Calu3 (cell line): ENCODE measurements around the gene NOD1. TPM values are rescaled to one million over a fixed set of nuclear protein-coding genes. Genes with fewer than 3 reads are reported as not detected.

ENCODE experiments used
- BruUV-seq: library from RNA; stranded (reverse); fragments of 400-500 nt; replicated peaks from 2 replicates; lab custom pipeline; 2021; lab: Mats Ljungman, UMichigan
- CTCF ChIA-PET: fragments of 300-600 bp; sonication (Branson Sonifier 250); formaldehyde crosslinking; loops from one replicate; lab custom pipeline; 2022; ENCODE audit warnings: antibody characterized with exemption; lab: Charles Lee
- DNase-seq: peaks from one replicate; pipeline ENCODE4 v3.0.0; 2022
- H3K27ac Mint-ChIP-seq: one replicate; pipeline ENCODE4 v1.8.0; 2022; ENCODE audit warnings: mixed read lengths; ENCODE audit not compliant: unreplicated experiment
- H3K27me3 Mint-ChIP-seq: one replicate; pipeline ENCODE4 v1.8.0; 2022; ENCODE audit warnings: mixed read lengths; ENCODE audit not compliant: unreplicated experiment
- H3K36me3 Mint-ChIP-seq: one replicate; pipeline ENCODE4 v1.8.0; 2022; ENCODE audit warnings: mild to moderate bottlenecking, moderate library complexity, mixed read lengths; ENCODE audit not compliant: insufficient read depth, unreplicated experiment
- H3K4me1 Mint-ChIP-seq: one replicate; pipeline ENCODE4 v1.8.0; 2022; ENCODE audit warnings: mild to moderate bottlenecking, low read depth, mixed read lengths; ENCODE audit not compliant: unreplicated experiment
- H3K4me3 Mint-ChIP-seq: one replicate; pipeline ENCODE4 v1.8.0; 2022; ENCODE audit warnings: mild to moderate bottlenecking, low read depth, moderate library complexity, mixed read lengths; ENCODE audit not compliant: unreplicated experiment
- H3K9me3 Mint-ChIP-seq: one replicate; pipeline ENCODE4 v1.8.0; 2022; ENCODE audit warnings: low read depth, mixed read lengths; ENCODE audit not compliant: unreplicated experiment
- intact Hi-C: fragments of 100-400 bp; cut with micrococcal nuclease; formaldehyde crosslinking; loops from one replicate; pipeline ENCODE4 v1.10.0; 2022; ENCODE audit not compliant: unreplicated experiment
- total RNA-seq: library from RNA; stranded (reverse); gene quantifications from 2 replicates; pipeline ENCODE4 v1.2.3, GENCODE V29; 2022
- TF ChIP-seq, protein P1 (sequence below): fragments of 200-600 bp; IDR thresholded peaks from one replicate; pipeline ENCODE4 v1.8.0; 2022; ENCODE audit warnings: antibody characterized with exemption; ENCODE audit not compliant: unreplicated experiment

Gene NOD1
- total RNA-seq, 1 experiment from 2014 or later, result 11.7 TPM

- H3K4me1 Mint-ChIP-seq, result no peaks in the 10 kb centered on the region
- H3K27ac Mint-ChIP-seq, result no peak overlapping the region
- no peaks in the 10 kb centered on the region for H3K27me3 Mint-ChIP-seq
- no peaks in the 10 kb centered on the region for H3K36me3 Mint-ChIP-seq
- intact Hi-C loops, result no loop called here
- TF ChIP-seq, protein P1, sequence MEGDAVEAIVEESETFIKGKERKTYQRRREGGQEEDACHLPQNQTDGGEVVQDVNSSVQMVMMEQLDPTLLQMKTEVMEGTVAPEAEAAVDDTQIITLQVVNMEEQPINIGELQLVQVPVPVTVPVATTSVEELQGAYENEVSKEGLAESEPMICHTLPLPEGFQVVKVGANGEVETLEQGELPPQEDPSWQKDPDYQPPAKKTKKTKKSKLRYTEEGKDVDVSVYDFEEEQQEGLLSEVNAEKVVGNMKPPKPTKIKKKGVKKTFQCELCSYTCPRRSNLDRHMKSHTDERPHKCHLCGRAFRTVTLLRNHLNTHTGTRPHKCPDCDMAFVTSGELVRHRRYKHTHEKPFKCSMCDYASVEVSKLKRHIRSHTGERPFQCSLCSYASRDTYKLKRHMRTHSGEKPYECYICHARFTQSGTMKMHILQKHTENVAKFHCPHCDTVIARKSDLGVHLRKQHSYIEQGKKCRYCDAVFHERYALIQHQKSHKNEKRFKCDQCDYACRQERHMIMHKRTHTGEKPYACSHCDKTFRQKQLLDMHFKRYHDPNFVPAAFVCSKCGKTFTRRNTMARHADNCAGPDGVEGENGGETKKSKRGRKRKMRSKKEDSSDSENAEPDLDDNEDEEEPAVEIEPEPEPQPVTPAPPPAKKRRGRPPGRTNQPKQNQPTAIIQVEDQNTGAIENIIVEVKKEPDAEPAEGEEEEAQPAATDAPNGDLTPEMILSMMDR, result no peak
- no TSS peak for BruUV-seq
- DNase-seq, result no peak
- CTCF ChIA-PET, result no interaction called here
- H3K4me3 Mint-ChIP-seq, result no peak overlapping the region
- no peaks in the 10 kb centered on the region for H3K9me3 Mint-ChIP-seq
Observed at GRCh38 chr7:30445770-30446169, 32.8 kb downstream of the NOD1 start.

- no TSS peak for BruUV-seq
- Mint-ChIP-seq H3K4me1 (no peaks in the 10 kb centered on the region), H3K4me3 (no peak overlapping the region), H3K9me3 (peaks cover 3% of the 10 kb centered on the region), H3K27ac (no peak overlapping the region), H3K36me3 (no peaks in the 10 kb centered on the region), H3K27me3 (no peaks in the 10 kb centered on the region)
- intact Hi-C loops, result no loop called here
- DNase-seq, result no peak
- CTCF ChIA-PET, result interaction anchor here (0.6 to 0.7 kb wide), 2 partner anchors 135 to 166 kb away, joined by 3 to 4 read pairs; no protein-coding TSS in a partner anchor
- TF ChIP-seq, protein P1, result no peak
Observed at GRCh38 chr7:30437823-30438574, 40.6 kb downstream of the NOD1 start.

- H3K27ac Mint-ChIP-seq, result no peak overlapping the region
- peaks cover 3% of the 10 kb centered on the region for H3K9me3 Mint-ChIP-seq
- intact Hi-C loops, result no loop called here
- no peak overlapping the region for H3K4me3 Mint-ChIP-seq
- H3K27me3 Mint-ChIP-seq, result no peaks in the 10 kb centered on the region
- CTCF ChIA-PET, result no interaction called here
- no TSS peak for BruUV-seq
- H3K4me1 Mint-ChIP-seq, result peaks cover under 1% of the 10 kb centered on the region
- TF ChIP-seq, protein P1, result no peak
- no peak for DNase-seq
- H3K36me3 Mint-ChIP-seq, result no peaks in the 10 kb centered on the region
Observed at GRCh38 chr7:30436518-30436917, 42.1 kb downstream of the NOD1 start.

DNA sequence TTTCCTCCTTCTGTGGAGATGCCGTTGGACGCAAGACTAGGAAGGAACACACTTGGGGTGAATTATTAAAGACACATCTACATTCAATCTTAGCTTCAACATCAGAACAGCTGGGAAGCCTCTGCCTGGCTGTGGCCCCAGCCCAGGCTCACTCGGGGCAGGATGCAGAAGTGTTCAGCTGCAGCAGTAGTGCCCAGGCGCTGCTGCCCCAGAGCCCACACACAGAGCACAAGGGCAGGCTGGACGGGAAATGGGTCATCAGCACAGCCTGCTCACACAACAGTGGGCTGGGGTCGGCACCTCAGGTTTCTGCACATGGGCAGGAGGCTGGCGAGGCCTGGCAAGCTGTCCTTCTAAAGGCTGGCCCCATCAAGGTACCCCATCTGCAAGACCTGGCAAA lies 42.5 kb downstream of the NOD1 start:
- no peak for DNase-seq
- intact Hi-C loops, result no loop called here
- no TSS peak for BruUV-seq
- Mint-ChIP-seq H3K9me3 (peaks cover 3% of the 10 kb centered on the region), H3K4me3 (no peak overlapping the region), H3K36me3 (peaks cover 4% of the 10 kb centered on the region), H3K27me3 (no peaks in the 10 kb centered on the region), H3K27ac (no peak overlapping the region), H3K4me1 (peaks cover 5% of the 10 kb centered on the region)
- CTCF ChIA-PET, result no interaction called here
- TF ChIP-seq, protein P1, result no peak
